ENCODE measurements around the gene COL23A1.
"Not testable (repeated sequence)": the region's sequence is repeated elsewhere in the genome, so short reads cannot be mapped to it uniquely, and the experiment has no call there.

COL23A1 gene

DNA sequence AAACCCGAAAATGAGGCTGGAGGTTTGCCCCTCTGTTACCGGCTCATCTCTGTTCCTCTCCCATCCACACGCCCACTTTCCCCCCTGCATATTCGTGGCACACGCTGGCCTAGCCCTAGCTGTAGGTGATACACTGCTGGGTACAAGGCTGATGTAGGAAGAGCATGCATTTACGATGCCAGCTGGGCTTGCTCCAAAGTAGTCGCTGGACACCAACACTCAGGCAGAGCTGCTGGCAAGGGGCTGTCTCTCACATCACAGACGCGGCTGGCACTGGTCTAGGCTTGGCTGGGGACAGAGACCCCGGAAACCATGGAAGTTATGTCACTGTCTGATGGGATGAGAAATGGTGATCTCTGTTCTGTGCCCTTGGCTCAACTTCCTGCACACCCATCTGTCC lies 347.8 kb downstream of the COL23A1 start:
- no peak for DNase-seq (ENCODE audit: low read depth in 2 of 2)

DNA sequence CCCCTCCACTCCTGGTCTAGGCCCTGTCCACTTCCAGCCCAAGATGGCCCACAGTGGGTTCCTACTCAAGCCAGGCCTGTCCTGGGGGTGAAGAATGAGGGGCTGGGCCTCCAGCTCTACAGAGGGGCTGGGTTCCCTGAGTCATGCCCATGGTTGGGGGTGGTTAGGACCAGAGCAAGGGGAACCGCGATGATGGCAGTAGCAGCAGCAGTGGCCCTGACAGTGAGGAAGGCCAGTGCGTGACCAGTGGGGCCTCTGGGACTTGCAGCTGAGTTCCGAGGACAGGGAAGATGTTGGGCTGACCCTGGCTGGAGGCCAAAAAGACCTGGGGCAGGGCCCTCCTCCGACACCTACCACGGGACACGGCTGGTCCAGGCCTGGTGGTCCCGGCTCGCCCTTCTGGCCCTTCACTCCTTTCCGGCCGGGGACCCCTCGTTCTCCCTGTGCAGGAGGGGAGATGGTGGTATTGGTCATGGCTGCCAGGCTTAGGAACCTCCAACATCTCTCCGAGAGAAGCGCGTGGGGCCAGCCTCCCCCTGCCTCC lies 348.4 kb downstream of the COL23A1 start:
- DNase-seq (ENCODE audit: low read depth in 2 of 2), result no peak

DNA sequence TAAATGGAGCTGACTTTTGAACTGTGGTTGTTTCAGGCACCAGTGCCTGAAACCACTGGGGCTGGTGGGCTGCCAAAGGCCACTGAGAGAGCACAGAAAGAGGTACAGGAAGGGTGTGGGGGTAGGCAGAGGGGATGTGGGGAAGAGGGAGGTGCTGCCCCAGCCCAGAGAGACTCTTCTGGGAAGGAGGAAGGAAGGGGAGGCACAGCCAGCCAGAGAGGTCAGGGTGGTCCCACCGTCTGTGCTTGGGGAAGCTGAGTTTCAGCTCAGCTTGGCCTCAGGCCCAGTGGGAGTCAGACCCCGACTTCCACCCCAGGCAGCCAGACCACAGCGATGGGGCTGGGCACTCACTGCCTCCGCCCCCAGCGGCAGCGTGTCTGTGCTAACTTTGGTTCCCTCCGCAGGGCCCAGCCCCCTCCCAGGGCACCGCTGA lies 348.9 kb downstream of the COL23A1 start:
- no peak for DNase-seq (ENCODE audit: low read depth in 2 of 2)

DNA sequence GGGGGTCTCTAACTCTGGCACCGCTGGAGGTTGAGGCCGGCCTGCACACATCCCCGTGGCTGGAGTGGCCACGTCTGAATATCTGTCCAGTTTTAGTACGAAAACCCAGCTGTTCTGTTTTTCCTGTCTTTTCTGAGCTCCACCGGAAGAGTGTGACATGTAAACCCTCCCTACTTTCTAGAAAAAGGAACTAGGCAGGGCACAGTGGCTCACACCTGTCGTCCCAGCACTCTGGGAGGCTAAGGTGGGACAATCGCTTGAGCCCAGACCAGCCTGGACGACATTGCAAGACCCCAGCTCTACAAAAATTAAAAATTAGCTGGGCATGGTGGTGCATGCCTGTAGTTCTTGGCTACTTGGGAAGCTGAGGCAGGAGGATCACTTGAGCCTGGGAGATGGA lies 349.4 kb downstream of the COL23A1 start:
- no peak for DNase-seq (ENCODE audit: low read depth in 2 of 2)

DNA sequence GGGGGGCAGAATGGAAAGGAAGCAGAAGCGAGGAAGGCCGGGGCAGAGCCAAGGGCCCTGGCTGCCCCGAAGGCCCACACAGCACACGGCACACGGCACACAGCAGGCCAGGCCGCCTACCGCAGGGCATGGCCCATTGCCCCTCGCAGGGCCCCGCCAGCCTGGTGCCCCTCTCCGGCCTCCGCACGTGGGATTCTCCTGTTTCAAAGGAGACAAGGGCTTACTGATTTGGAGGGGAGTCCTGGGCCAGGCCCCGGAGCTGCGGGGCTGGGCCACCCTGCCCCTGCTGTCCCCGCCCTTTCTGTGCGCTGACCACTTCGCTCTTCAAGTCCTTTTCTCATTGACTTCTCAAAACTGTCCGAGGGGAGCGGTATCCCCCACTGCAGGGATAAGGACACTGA lies 349.9 kb downstream of the COL23A1 start:
- DNase-seq (ENCODE audit: low read depth in 2 of 2), result no peak

DNA sequence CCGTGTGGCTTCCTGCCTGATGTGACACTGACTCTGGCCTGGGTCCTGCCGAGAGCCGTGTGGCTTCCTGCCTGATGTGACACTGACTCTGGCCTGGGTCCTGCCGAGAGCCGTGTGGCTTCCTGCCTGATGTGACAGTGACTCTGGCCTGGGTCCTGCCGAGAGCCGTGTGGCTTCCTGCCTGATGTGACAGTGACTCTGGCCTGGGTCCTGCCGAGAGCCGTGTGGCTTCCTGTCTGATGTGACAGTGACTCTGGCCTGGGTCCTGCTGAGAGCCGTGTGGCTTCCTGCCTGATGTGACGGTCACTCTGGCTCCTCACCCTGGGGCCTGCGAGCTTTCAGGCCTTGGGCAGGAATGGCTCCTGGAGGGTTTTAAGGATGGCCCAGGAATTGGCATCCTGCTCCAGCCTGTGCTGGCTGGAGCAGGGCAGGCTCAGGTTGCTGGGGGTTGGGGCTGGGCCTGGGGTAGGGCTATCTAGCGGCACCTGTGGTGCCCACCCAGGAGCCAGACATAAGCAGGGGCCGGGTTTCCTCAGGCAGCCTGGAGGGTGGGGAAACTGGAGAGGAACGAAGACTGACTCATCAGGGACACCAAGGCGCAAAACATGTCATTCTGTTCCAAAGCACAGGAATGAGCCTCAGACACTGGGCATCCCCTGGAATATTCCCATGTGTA lies 350.4 kb downstream of the COL23A1 start:
- DNase-seq (ENCODE audit: low read depth in 2 of 2), result not testable (repeated sequence)

DNA sequence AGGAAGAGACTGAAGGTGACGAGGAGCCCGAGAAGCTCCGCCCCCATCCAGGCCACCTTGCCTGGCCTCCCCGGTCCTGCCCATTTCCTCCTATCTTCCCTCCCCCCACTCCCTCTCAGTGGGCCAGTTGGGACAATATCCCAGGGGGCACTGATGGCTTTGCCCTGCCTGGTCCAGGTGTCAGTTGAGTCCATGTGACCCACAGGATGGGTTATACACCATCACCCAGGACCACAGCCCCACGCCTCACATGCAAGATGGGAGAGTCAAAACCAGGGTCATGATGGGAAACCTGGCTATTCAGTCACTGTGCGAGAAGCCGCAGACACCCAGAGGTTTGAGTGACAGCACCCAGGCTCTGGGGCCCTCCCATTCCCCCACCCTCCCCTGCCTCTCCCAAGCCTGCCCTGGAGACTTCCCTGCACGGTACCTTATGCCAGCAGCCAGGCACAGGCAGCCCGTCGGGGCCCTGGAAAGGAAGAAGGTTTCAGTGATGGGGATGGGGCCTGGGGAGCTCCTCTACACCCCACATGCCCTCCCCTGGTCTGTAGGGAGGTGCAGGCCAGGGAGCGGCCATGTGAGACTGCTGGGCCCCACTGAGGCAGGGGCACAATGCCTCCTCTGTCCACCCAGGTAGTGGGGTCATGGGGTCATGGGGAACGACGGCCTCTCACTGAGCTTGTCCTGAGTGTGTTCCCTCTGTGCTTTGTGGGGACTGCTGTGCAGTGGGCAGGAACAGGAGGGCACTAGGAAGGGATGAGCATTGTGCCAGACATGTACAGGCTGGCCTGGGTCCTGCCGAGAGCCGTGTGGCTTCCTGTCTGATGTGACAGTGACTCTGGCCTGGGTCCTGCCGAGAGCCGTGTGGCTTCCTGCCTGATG lies 351.2 kb downstream of the COL23A1 start:
- no peak for DNase-seq (ENCODE audit: low read depth in 2 of 2)

DNA sequence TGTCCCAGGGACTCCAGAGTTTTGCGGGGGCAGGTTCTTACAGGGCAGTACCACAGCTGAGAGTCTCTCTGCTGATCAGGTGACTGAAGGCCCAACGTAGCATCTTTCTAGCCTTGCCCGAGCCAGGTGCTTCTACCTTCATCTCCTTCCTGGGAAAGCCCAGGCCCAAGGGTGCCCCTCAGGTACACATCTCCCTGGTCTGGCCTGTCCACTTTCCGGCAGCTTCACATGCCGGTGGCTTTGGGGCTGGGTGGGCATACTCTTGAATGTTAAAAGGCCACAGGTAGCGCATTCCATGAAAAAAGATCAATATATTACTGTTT lies 351.9 kb downstream of the COL23A1 start:
- DNase-seq (ENCODE audit: low read depth in 2 of 2), result no peak

DNA sequence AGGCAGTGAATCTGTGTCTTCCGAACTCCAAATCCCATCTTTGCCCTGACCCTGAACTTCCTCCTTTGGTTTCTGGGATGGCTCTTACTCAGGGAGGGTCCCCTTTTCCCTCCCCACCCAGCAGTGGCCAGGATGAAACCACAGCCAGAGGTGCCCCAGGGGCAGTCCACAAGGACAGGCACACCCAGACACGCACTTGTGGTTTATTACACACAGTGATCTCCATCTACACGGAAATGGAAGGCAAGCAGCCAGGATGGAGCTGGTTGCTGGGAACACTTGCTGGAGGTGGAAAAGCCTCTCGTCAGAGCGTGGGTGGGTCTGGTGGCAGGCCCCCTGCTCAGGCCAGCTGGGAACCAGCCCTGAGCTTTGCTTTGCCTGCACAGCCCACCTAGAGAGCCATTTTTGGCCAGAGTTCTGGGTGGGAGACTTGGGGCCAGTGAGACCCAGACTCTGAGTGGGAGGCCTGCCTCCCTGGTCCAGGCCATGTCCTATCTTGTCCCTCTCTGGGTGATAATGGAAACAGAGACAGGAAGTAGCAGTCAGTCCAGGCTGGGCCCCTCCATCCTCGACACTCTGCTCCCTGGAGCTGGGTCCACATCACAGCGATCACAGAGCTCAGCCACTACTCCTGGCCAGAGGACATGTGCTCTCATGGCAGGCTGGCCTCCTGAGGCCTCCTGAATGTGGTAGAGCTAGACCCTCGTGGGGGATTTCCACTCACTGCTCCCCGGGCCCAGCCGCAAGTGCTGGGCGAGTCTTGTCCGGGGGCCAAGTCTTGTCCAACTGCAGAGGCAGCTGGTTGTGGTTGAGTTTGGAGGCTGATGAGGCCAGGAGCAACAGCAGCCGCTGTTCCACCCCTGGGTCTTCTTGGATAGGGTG lies 352.5 kb downstream of the COL23A1 start:
- no peak for DNase-seq (ENCODE audit: low read depth in 2 of 2)

DNA sequence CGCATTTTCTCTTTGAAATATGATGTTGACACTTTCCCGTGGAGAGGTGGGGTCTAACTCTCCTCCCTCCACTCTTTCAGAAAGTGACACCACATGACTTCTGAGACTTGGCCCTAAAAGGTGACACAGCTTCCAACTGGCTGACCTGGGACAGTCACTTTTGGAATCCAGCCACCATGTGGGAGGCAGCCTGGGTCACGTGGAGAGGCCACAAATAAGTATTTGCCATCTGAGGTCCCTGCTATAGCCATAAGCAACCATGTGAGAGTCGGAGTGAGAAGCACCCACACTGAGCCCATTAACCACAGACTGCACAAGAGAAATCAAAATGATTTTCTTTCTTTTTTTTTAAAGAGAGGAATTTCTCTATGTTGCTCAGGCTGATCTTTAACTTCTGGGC lies 353.5 kb downstream of the COL23A1 start:
- DNase-seq (ENCODE audit: low read depth in 2 of 2), result no peak

DNA sequence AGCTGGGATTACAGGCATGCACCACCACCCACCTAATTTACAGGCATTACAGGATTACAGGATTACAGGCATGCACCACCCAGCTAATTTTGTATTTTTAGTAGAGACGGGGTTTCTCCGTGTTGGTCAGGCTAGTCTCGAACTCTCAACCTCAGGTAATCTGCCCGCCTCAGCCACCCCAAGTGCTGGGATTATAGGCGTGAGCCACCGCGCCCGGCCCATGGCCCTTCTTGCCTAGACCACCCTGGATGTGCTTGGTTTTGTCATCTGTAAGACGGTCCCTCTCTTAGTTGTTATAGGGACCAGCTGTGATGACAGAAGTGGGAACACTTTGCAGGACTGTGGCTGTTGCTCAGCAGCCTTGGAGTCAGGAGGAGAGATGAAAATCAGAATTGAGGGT lies 354.1 kb downstream of the COL23A1 start:
- DNase-seq (ENCODE audit: low read depth in 2 of 2), result no peak

DNA sequence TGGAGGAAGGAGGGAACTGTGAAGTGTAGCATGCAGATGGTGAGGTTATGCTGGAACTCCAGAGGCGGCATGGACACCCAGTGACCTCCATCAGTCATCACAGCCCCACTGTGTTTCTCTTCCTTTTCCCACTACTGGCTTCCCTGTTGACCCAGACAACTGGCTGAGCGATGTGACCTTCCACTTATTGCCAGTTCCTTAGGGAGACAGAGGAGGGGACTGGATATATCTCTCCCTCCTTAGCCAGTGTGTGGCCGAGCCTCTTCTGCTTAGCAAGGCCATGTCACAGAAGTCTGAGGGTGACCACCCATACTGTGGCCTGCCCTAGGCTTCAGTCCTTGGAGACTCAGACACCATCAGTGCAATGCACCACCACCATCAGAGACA lies 354.6 kb downstream of the COL23A1 start:
- no peak for DNase-seq (ENCODE audit: low read depth in 2 of 2)

DNA sequence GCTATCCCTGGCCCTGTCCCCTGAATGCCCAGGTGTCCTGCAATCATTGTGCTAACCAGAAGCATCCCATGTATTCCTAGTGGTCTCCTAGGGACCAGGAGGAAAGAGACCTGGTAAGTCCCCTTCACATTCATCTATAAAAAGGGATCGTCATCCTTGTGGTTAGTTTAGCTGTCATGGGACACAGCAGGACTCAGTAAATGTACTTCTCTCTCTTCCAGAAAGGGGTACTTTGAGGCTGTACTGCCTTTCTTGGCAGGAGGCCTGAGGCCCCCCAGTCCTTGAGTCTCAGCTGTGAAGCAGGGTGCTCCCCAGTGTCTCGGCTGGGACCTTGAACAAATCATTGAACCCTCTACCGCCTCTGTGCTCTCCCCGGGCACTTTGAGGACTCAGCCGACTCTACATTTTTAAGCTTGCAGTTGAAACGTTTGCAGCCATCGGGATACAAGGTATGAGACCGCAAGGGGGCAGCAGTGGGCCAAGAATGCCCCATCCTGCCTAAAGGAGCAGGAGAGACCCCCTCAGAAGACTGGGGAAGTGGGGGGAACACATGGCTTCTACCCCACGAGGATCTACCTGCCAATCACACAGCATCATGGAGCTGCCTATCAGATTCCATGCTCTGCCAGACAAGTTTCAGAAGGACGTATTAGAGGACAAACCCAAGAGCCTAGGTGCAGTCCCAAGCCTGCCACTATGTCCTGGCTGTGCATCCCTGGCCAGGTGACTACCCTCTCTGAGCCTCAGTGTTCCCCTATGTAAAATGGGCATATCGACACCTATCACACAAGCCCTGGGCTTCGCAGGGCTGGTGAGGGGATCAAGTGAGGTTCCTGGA lies 355.2 kb downstream of the COL23A1 start:
- DNase-seq (ENCODE audit: low read depth in 2 of 2), result peak; percentile 10 to 14

DNA sequence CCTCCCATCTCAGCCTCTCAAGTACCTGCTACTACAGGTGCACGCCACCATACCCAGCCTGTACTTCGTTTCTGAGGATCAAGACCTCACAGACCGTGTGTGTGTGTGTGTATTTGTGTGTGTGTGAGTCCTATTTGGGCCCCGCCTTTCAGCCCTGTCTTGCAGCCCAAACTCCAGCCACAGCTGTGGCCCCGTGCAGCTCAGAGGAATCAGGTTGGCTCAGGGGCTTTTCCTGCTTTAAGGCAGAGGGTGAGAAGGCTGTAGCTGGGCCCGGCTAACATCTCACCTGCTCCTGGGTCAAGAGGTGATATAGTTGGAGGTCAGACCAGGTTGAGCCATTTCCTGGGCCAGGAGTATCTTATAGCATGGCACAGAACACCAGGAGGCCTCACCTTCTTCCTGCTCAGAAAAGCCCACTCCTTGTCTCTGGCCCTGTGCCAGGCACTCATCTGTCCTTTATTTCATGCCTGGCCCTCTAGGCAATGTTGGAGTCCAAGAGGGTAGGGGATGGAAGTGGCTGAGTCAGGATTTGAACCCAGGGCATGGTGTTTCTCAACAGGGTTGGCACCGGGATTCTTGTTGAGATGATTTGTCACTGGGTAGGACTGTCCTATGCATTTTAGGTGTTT lies 356.0 kb downstream of the COL23A1 start:
- no peak for DNase-seq (ENCODE audit: low read depth in 2 of 2)

DNA sequence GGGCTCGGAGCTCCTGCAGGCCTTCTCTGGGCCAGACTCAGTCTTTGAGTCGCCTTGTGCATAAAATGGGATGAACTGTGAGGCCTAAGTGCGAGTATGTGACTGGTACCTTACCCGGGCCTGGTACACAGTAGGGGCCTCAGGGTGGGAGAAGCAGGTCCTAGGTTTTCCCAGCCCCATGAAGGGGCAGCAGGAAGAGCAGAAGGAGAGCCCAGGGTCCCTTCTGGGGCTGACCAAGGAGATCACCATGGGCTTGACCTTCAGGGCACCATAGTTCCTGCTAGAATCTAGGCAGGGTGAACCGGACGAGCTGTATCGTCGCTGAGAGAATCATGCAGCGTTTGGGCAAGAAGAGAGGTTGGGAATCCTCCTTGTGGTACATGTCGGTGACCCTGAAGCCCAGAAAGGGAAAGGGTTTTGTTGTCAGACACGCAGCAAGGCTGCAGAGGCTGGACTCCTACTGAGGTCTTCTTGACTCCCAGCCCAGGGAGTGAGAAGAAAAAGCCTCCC lies 357.2 kb downstream of the COL23A1 start:
- DNase-seq (ENCODE audit: low read depth in 2 of 2), result no peak

DNA sequence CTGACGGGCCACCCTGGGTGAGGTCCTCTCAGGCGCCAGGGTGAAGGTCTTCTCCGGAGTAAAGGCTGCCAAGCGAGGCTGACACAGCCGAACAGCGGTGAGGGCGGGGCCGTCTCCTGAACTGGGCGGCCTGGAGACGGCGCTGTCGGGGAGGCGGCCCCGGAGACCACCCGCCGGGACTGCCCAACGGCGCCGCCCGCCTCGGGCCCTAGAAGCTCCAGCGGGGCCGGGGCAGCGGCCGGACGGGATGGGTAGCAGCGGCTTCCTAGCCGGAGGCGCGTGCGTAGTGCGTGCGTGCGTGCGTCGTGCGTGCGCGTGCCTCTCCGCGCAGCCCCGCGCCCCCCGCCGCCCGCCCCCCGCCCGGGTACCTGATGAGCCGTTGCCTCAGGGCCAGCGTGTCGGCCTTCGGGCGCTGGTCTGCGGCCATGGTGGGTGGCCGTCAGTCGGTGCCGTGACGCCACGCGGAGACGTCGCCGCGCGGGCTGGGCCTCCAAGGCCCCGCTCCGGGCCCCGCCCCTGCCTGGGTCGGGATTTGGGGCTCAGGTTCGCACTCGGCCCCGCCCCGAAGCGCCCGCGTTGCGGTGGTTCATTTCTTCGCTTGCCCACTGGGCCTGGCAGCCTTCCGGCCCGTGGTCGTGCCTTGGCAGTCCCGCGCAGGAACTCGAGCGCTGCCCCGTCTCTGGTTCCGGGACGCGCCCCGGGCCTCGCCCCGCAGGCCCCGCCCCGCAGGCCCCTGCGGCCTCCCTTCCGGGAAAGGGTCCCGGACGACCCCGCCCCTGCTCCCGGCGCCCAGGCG lies 357.9 kb downstream of the COL23A1 start, which contains the start of gene PHYKPL:
PHYKPL (minus strand) TSS at position 679 of the 796 bp plus-strand sequence; CDS start at position 427, 252 bp downstream.
- peak; percentile 21 to 34 for DNase-seq (ENCODE audit: low read depth in 2 of 2)

DNA sequence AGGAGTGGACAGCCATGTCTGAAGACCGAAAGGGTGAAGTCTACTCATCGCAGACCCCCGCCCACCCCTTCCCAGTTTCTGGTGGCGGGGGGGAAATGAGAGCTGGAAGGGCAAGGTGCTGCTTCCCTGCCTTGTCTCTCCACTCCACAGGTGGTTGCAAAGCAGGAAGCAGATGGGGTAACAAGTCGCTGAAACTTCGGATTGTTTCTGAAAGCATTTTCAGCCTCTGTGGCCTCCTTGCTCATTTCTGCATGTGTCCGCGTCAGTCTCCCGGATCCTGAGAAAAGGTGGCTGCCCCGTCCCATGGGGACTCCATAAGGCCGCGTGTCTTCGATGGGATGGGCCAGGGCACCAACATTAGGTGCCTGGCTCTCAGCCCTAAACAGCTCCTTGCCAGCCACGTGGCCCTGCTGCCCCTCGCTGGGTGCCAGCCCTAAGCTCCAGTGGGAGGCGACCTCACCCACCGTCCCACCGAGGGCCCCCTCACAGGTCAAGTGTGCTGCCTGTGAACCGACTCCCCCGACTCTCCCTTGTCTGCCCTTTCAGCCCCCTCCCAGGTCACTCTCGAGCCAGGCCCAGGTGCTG lies 358.6 kb downstream of the COL23A1 start:
- no peak for DNase-seq (ENCODE audit: low read depth in 2 of 2)

DNA sequence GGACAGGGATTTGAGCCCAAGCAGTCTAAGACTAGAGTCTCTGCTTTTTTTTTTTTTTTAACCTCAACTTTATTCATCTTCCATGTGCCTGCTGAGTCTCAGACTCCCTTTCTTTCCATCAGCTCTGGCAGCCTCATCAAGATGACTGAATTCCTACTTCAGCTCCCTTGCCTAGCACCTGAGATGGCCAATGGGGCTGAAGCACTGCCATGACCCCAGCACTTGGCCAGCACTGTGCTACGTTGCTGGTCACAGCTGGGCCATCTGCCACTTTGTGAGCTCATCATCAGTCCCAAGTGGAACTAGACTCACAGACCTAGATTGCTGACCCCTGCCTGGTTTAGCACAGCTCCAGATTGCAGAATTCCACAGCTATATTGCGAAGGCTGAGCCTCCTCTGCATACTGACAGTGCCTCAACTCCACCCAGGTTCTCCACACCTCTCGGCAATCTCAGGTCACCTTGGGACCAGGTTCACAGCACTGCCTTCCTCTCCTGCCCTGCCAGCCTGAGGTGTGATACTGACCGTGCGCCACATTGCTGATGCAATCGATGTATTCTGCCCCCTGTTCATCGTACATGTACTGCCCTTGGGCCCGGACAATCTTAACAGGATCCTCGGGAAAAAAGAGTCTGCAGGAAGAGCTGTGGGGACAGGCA lies 359.2 kb downstream of the COL23A1 start:
- DNase-seq (ENCODE audit: low read depth in 2 of 2), result no peak

DNA sequence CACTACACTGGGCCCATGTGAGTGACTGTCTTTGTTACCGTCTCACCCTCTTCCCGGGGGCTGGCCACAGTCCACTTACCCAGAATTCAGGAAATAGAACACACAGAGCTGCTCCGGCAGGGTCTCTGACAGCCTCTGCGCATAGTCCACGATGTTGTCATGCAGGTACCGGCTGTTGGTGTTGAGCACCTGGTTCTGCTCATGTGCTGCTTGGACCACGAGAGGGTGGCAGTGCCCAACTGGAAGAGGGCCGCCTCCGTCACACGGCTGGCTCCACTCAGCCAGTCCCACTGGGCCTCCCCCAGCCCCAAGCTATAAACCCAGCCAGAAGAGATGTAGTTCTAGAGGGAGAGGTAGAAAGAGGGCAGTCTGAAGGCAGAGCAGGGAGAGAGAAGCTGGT lies 360.3 kb downstream of the COL23A1 start:
- no peak for DNase-seq (ENCODE audit: low read depth in 2 of 2)

All from fibroblast of skin of left biceps (primary cell).